Hepatocyte (in vitro differentiated cells): ENCODE results near the gene IL1RN. TPM values are rescaled to one million over a fixed set of nuclear protein-coding genes. Genes with fewer than 3 reads are reported as not detected.

Experiments used
- DNase-seq: peaks from one replicate; pipeline ENCODE4 v3.0.0-alpha.2; 2016; ENCODE audit warnings: low spot score
- H2AFZ ChIP-seq: fragments of 200-600 bp; sonication (generic); 2 replicates; pipeline ENCODE4 v1.6.0; 2016; ENCODE audit warnings: antibody characterized with exemption, mild to moderate bottlenecking
- H3K27ac ChIP-seq: fragments of 200-600 bp; sonication (generic); 2 replicates; pipeline ENCODE4 v1.5.1; 2016; ENCODE audit warnings: mild to moderate bottlenecking
- H3K27me3 ChIP-seq: fragments of 200-600 bp; sonication (generic); 2 replicates; pipeline ENCODE4 v1.6.1; 2016
- H3K36me3 ChIP-seq: fragments of 200-600 bp; sonication (generic); replicated peaks from 2 replicates; pipeline ENCODE4 v1.5.1; 2016; ENCODE audit warnings: low read depth; ENCODE audit not compliant: insufficient read depth
- H3K4me1 ChIP-seq: fragments of 200-600 bp; sonication (generic); 2 replicates; pipeline ENCODE4 v1.5.1; 2016; ENCODE audit warnings: mild to moderate bottlenecking, moderate library complexity; ENCODE audit not compliant: insufficient read depth
- H3K4me2 ChIP-seq: fragments of 200-600 bp; sonication (generic); 2 replicates; pipeline ENCODE4 v1.6.0; 2016
- H3K4me3 ChIP-seq: fragments of 200-600 bp; sonication (generic); 2 replicates; pipeline ENCODE4 v1.5.1; 2016; ENCODE audit warnings: mild to moderate bottlenecking
- H3K79me2 ChIP-seq: fragments of 200-600 bp; sonication (generic); 2 replicates; pipeline ENCODE4 v1.6.0; 2017; ENCODE audit warnings: mild to moderate bottlenecking
- H3K9me2 ChIP-seq: fragments of 200-600 bp; sonication (generic); replicated peaks from 2 replicates; pipeline ENCODE4 v1.6.0; 2017; ENCODE audit warnings: mild to moderate bottlenecking; ENCODE audit not compliant: insufficient read depth
- H3K9me3 ChIP-seq: fragments of 200-600 bp; sonication (generic); 2 replicates; pipeline ENCODE4 v1.5.1; 2016; ENCODE audit warnings: low read depth, mild to moderate bottlenecking
- H4K20me1 ChIP-seq: fragments of 200-600 bp; sonication (generic); 2 replicates; pipeline ENCODE4 v1.6.0; 2016; ENCODE audit warnings: mild to moderate bottlenecking; ENCODE audit not compliant: insufficient read depth, poor library complexity, severe bottlenecking
- CTCF ChIP-seq: fragments of 200-600 bp; sonication (generic); IDR thresholded peaks from 2 replicates; pipeline ENCODE4 v1.5.1; 2016; ENCODE audit warnings: antibody characterized with exemption, mild to moderate bottlenecking; ENCODE audit not compliant: poor library complexity
- EZH2 ChIP-seq: fragments of 200-600 bp; sonication (generic); IDR thresholded peaks from 2 replicates; pipeline ENCODE4 v1.6.1; 2016; ENCODE audit warnings: antibody characterized with exemption, mild to moderate bottlenecking, borderline replicate concordance
- EZH2phosphoT487 ChIP-seq: fragments of 200-600 bp; sonication (generic); IDR thresholded peaks from one replicate; pipeline ENCODE4 v1.6.1; 2018; ENCODE audit warnings: antibody characterized with exemption, mild to moderate bottlenecking, low read depth, moderate library complexity; ENCODE audit not compliant: unreplicated experiment, severe bottlenecking
- WGBS: methylation state at CpG from one replicate; pipeline ENCODE4 v1.1.6; 2016; ENCODE audit warnings: low lambda C conversion rate; ENCODE audit errors: missing lambda C conversion rate; 5-methylcytosine and 5-hydroxymethylcytosine counted together
- polyA plus RNA-seq: library from polyadenylated mRNA; unstranded; fragments of >200 nt; fragmentation: Nextera tagmentation; extraction: Ambion mirVana; gene quantifications from 2 replicates; pipeline ENCODE4 v1.2.1, GENCODE V29; 2016
- total RNA-seq: library from RNA; depleted of rRNA; stranded (reverse); fragments of >200 nt; gene quantifications from 2 replicates; pipeline ENCODE4 v1.2.3, GENCODE V29; 2014

The IL1RN gene
- total and polyA plus RNA-seq, 2 experiments from 2014 or later = 3.1 to 7.3 TPM

GRCh38 chr2:113137827-113138226, 10.4 kb downstream of the IL1RN start:
- H2AFZ ChIP-seq = no peak overlapping the region
- H4K20me1 ChIP-seq = no peaks in the 10 kb centered on the region
- H3K79me2 ChIP-seq = no peaks in the 10 kb centered on the region
- H3K4me2 ChIP-seq = no peak overlapping the region
- DNase-seq = no peak
- H3K9me2 ChIP-seq = no peaks in the 10 kb centered on the region
- H3K27ac ChIP-seq = no peak overlapping the region
- no peaks in the 10 kb centered on the region for H3K9me3 ChIP-seq
- no peaks in the 10 kb centered on the region for H3K27me3 ChIP-seq
- no peak for TF ChIP-seq EZH2phosphoT487
- TF ChIP-seq CTCF = no peak
- no peak for TF ChIP-seq EZH2
- H3K4me3 ChIP-seq = no peak overlapping the region
- no peaks in the 10 kb centered on the region for H3K36me3 ChIP-seq
- peaks cover 9% of the 10 kb centered on the region for H3K4me1 ChIP-seq
- 100% methylated on average over 1 of the region's 1 CpG for WGBS

- Histone ChIP-seq H2AFZ (peak overlapping the region; percentile 57), H3K79me2 (no peaks in the 10 kb centered on the region), H3K4me1 (peaks cover 9% of the 10 kb centered on the region), H3K4me3 (no peak overlapping the region), H3K4me2 (peak overlapping the region; percentile 67), H3K9me2 (no peaks in the 10 kb centered on the region), H4K20me1 (no peaks in the 10 kb centered on the region), H3K27ac (peak overlapping the region; percentile 75), H3K36me3 (no peaks in the 10 kb centered on the region), H3K27me3 (no peaks in the 10 kb centered on the region), H3K9me3 (no peaks in the 10 kb centered on the region)
- TF ChIP-seq CTCF = peak; percentile 80
- TF ChIP-seq EZH2 = no peak
- TF ChIP-seq EZH2phosphoT487 = no peak
- peak; percentile 87 for DNase-seq
- 23% methylated on average over 13 of the region's 13 CpGs for WGBS
These were observed 11.3 kb downstream of the IL1RN start for GRCh38 chr2:113138428-113139322.

GRCh38 chr2:113141451-113141850, 14.1 kb downstream of the IL1RN start:
- TF ChIP-seq CTCF = no peak
- no peak for TF ChIP-seq EZH2
- no peak overlapping the region for H3K27ac ChIP-seq
- whole genome bisulfite sequencing = 95% methylated on average over 6 of the region's 6 CpGs
- no peaks in the 10 kb centered on the region for H3K9me3 ChIP-seq
- no peaks in the 10 kb centered on the region for H4K20me1 ChIP-seq
- no peak overlapping the region for H3K4me3 ChIP-seq
- no peak overlapping the region for H2AFZ ChIP-seq
- H3K36me3 ChIP-seq = no peaks in the 10 kb centered on the region
- DNase-seq = no peak
- H3K27me3 ChIP-seq = no peaks in the 10 kb centered on the region
- no peaks in the 10 kb centered on the region for H3K9me2 ChIP-seq
- H3K4me2 ChIP-seq = no peak overlapping the region
- no peaks in the 10 kb centered on the region for H3K79me2 ChIP-seq
- peaks cover 9% of the 10 kb centered on the region for H3K4me1 ChIP-seq
